ENCODE measurements around the gene ACADM.
"Not testable (repeated sequence)": the region's sequence is repeated elsewhere in the genome, so short reads cannot be mapped to it uniquely, and the experiment has no call there.

ACADM gene

DNA sequence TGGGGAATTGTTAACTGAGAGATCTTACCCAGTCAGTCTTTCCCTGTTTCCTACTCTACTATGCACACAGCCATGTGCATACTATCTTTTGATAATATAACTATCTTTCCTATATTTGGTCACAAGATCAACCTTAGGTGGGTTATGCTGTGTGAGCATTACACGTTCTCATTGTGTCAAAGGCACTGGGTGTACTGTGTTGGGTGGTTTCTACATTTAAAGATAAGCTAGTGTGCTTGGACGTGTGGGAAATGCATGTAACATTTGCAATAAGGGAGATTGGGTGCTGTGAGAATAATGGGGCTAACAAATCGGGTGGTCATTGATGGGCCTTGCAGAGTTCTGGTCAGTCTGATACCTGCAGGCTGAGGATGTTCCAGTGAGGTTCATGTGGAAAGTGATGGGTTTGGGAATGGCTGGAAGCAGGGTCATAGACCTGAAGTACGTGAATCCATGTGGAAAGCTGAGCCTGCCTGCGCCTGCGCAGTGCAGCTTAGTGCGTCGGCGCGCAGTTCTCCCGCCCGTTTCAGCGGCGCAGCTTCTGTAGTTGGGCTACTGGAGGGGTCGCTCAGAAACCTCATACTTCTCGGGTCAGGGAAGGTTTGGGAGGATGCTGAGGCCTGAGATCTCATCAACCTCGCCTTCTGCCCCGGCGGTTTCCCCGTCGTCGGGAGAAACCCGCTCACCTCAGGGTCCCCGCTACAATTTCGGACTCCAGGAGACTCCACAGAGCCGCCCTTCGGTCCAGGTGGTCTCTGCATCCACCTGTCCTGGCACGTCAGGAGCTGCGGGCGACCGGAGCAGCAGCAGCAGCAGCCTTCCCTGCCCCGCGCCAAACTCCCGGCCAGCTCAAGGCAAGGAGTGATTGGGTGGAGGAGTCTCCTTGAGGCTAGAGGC, 72.1 kb downstream of the ACADM start, which contains the start of gene MSH4:
TSS of gene MSH4 (plus strand) at position 507 of the 897 bp plus-strand sequence. CDS start at position 611, 104 bp downstream.
- no peak for DNase-seq

DNA sequence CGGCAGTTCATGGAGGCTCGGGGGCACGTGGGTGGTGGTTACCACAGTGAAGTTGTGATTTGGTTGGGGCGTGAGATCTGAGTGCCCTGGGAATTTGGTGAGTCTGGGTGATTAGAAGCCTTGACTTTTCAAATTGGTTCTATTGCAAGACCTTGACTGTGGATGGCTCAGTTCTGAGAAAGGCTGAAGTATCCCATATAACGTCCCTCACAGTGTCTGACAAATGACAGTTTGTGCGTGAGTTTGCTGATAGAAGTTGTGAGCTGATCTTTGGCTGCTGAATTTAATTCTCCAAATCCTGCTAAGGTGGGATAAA, 72.7 kb downstream of the ACADM start:
- DNase-seq = no peak

DNA sequence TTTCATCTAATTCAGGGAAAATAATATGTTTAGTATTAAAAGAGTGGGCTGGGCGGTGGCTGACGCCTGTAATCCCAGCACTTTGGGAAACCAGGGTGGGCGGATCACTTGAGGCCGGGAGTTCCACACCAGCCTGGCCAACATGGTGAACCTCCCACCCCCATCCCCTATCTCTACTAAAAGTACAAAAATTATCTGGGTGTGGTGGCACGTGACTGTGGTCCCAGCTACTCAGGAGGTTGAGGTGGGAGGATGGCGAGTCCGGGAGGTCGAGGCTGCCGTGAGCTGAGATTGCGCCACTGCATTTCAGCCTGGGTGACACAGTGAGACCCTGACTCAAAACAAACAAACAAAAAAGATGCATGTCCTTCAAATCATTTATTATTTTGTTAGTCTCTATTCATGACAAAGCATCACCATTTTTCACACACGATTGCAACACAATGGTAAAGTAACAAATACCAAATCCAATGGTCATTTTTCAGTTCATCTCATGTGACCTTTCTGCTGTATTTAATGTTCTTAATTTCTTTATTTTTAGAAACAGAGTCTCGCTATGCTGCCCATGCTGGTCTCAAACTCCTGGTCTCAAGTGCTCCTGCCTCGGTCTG, 73.2 kb downstream of the ACADM start:
- no peak for DNase-seq

DNA sequence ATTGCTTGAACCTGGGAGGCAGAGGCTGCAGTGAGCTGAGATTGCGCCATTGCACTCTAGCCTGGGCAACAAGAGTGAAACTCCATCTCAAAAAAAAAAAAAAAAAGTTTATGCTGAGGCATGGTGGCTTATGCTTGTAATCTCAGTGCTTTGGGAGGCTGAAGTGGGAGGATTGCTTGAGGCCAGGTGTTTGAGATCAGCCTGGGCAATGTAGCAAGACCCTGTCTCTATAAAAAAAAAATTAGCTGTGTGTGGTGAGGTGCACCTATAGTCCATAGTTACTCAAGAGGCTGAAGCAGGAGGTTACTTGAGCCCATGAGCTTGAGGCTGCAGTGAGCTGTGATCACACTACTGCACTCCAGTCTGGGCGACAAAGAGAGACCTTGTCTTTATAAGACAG, 77.0 kb downstream of the ACADM start:
- not testable (repeated sequence) for DNase-seq

DNA sequence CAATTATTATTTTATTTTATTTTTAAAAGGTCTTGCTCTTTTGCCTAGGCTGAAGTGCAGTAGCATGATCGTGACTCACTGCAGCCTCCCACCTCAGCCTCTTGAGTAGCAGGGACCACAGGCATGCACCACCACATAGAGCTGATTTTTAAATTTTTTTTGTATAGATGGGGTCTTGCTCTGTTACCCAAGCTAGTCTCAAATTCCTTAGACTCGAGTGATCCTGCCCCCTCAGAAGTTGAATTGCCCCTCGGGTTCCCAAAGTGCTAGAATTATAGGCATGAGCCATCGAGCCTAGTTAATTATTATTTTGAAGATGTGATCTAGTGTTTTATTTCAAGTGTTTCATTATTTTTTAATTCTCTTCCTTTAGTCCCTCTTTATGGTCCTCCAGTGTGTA, 84.4 kb downstream of the ACADM start:
- DNase-seq = no peak

DNA sequence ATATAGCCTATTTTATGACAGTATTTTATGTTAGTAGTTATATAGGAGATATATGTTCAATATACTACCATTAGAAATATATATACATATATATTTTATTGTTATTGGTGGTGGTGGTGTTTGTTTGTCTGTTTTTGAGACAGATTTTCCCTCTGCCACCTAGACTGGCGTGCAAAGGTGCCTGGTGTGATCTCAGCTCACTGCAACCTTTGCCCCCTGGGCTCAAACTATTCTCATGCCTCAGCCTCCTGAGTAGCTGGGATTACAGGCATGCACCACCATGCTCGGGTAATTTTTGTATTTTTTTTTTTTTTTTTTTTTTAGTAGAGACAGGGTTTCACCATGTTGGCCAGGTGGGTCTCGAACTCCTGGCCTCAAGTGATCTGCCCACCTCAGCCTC, 85.6 kb downstream of the ACADM start:
- not testable (repeated sequence) for DNase-seq

DNA sequence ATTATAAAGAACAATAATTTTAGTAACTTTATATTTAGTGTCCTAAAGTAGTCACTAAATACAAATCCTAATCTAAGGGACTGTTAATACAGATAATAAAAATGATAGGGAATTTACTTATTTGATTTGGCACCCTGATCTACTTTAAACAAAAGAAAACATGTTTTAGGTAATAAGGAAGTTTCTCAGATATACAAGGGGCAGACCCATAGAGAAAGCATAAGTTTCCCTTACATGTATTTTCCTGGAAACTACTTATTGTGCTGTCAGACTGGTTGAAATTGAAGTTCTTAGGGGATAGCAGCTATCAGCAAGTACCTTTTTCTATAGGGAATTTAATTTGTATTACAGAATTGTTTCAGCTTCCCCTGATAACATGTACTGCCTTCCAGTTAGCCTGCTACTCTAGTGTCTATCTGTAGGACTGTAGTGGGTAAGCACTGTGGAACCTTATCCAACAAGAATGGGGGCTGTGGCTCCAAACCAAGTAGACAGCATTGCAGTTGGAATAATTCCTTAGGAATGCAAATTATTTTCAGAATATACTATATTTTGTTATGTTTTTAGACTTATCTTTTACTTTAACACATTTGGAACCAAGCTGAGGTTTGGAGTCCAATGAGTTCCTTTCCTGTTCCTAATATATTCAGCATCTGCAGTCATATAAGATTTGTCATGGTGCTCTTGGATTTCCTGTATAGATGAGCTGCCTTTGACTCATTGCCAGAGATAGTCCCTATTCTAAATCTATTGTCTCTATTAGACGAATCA, 86.9 kb downstream of the ACADM start:
- no peak for DNase-seq

DNA sequence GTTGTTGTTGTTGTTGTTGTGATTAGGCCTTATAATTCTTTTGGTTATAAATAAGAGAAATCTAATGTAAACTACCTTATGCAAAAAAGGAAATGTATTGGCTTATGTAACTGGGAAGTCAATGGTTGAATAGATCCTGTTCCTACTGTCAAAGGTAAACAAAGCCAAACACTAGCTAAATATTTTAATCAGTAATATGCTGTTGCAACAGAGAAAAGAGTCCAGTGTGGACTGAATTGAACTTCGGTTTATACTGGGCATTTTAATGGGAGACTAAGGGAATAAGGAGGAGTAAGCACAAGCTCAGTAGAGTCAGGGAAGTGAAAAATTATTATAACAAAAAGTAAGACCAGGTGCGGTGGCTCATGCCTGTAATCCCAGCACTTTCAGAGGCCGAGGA, 87.6 kb downstream of the ACADM start:
- DNase-seq = no peak

All from CD4-positive, alpha-beta T cell treated with Interferon alpha-2 for 1 hour (primary cell).